GM19025 (cell line): Measurements from ENCODE around the gene SKAP1.
"Not testable (repeated sequence)": the region's sequence is repeated elsewhere in the genome, so short reads cannot be mapped to it uniquely, and the experiment has no call there.

ENCODE experiments used
- ATAC-seq: cut with Tn5 transposase; IDR thresholded peaks from one replicate; pipeline ENCODE4 v1.9.1; 2021; ENCODE audit warnings: mild to moderate bottlenecking, low read depth, moderate library complexity; ENCODE audit not compliant: unreplicated experiment

SKAP1 gene

DNA sequence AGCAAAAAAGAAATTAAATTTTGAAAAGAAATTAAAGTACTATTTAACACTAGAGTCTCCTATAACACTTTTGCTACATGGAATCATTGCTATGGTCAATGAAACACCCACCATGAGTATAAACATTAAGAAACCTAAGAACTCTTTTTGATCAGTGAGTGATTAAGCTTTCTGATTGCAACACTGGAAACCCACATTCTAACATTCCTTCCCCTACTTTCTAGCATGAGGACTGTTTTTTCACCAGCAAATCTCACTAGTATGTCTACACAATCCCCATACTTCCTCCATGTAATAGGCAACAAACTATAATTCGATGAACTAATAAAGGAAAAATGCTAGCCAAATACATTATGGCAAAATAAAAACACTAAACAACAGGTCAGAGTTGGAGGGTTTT is 54.7 kb downstream of the SKAP1 start:
- no peak for ATAC-seq

DNA sequence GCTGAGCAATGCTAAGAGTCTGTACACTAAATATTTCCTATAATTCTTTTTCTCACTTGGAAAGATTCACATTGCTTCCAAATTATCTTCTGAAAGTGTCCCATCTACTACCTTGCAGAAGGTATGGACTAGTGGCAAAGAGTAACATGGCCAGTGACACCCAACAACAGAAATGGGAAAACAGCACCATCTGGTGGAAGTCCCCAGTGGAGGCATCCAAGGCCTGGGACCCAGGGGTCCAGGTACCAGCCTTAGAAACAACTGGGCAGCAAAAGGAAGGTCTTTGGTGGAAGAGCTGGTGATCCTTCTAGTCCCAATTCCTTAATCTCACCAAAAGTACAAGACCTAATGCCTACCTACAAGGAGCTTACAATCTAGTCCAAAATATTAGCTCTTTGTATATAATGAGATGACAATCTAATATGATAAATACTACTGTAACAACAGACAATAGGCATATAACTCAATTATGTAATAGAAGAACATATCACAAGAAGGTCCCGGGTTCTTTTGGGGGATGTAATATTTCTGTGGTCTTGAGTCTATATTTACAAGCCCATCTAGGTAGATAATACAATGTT is 55.3 kb downstream of the SKAP1 start:
- no peak for ATAC-seq

DNA sequence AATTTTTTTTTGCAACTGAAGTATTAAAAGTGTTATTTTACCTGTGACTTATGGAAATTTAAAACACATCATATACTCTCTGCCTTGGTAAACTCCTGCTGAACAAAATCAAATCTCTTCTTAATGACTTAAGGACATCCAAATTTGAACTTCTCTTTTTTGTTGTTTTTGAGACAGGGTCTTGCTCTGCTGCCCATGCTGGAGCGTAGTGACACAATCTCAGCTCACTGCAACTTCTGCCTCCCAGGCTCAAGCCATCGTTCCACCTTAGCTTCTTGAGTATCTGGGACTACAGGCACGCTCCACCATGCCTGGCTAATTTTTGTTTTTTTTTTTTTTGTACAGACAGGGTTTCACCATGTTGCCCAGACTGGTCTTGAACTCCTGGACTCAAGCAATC is 56.1 kb downstream of the SKAP1 start:
- ATAC-seq, result no peak

DNA sequence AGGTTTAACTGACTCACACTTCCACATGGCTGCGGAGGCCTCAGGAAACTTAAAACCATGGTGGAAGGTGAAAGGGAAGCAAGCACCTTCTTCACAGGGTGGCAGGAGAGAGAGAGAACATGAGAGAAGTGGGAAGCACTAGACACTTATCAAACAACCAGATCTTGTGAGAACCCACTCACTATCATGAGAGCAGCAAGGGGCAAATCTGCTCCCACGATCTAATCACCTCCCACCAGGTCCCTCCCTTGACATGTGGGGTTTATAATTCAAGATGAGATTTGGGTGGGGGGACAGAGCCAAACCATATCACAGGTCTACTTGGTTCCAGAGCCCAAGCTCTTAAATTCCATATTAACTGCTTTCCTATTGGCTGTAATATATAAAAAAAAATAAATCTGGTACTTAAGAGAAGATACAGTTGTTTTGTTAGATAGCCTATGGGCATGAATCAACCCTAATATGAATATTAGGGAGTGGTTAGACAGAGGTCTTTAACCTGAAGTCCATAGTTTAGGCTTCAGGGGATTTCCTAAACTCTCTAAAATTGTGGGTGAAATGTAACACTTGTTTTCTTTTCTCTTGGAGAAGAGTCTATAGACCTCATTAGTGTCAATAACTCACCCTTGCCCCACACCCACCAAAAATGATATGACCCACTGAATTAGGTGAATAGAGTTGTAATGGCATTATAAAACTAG is 56.7 kb downstream of the SKAP1 start:
- ATAC-seq, result no peak

DNA sequence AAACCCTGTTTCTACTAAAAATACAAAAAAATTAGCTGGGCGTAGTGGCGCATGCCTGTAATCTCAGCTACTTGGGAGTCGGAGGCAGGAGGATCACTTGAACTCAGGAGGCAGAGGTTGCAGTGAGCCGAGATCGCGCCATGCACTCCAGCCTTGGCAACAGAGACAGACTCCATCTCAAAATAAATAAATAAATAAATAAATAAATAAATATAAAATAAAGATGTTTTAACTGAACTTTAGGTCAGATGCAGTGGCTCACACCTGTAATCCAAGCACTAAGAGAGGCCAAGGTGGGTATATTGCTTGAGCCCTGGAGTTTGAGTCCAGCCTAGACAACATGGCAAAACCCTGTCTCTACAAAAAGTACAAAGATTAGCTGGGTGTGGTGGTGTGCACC is 61.0 kb downstream of the SKAP1 start:
- not testable (repeated sequence) for ATAC-seq

DNA sequence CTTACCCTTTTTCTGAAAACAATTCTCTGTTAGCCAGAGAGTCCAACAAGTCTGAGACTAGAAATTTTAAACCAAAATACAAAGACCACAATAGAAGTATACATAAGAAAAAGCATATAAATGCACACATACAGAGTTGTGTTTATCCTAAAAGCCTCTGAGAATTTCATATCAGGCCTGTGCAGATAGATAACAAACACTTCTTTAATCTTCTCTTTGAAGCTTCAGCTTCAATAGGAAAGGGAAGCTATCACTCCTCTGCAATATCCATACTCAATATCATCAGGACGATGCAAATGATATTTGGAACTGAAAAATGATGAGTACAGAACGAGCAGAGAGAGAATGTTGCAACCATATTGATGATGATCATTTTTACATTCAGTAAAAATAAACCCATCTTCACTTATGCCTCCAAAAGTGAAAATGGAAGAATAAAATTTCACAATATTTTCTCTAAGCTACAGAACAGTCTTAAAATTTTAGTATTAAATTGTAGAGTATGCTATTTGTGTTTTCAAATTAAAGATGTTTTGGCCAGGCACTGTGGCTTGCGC is 61.6 kb downstream of the SKAP1 start:
- no peak for ATAC-seq

DNA sequence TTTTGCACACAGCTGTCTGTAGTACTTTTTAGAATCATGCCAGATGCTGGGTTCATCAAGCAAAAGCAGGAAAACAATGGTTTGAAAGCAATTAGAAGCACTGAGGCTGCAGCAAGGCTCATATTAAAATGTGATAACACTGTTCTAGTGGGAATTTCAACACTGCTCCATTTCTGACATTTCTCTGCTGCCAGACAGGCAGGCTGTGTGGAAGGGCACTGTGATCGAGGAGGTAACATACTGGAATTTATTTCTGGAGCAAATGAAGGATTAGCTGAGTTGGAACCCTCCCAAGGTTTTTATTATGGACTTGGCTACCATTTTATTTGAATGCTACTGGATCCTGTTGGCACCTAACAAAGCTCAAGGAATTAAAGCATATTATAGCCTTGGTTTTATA is 66.9 kb downstream of the SKAP1 start:
- no peak for ATAC-seq

DNA sequence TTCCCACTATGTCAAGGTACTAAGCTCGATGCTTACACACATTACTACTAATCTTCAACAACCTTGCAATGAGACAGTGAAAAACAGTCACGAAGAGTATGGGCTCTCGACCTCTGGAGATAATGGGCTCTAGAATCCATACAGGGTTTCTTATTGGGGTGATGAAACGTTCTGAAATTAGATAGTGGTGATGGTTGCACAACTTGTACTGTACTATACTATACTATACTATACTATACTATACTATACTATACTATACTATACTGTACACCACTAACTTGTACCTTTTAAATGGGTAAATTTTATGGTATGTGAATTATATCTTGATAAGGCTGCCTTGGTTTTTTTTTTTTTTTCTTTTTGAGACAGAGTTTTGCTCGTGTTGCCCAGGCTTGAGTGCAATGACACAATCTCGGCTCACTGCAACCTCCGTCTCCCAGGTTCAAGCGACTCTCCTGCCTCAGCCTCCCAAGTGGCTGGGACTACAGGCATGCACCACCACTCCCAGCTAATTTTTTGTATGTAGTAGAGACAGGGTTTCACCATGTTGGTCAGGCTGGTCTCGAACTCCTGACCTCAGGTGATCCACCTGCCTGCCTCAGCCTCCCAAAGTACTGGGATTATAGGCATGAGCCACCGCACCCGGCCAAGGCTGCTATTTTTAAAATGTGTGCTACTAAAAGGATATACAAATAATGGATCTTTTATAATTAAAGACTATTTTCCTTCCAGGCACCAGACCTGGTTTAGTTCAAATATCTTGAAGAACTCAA is 69.0 kb downstream of the SKAP1 start:
- ATAC-seq, result not testable (repeated sequence)

DNA sequence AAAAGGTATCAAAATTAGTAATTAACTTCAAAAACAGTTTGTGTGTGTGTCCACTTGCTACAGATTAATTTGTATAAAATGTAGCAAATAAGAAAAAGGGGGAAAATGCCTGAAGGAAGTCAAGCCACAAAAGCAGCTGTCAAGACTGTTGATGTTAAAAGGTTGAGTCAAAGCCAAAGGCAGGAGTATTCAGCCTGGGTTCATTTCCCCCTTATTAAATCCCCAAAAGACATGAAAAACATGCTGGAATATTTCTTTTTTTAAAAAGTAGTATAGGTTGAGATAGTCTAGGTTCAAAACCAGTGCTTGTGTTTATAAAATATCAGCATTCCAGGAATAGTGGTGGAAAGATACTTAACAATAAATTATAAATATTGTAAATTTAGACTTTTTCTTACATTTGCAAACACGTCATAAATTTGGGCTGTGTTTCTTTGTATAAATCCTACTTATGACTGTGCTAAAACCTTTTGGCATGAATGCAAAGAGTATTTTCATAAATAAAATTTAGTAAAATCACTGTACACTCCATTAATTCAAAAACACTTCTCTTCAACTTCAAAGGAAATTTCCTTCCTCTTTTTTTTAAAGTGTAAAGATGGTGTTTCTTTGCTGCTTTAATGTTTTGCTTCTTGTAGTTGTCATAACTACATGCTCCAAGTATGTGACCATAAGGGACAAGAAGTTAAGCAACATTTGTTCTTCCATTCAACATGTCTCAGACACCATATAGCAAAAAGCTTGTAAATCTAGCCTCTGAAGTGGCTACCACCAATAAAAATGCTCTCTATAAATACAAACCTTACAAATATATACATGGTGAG is 72.0 kb downstream of the SKAP1 start:
- ATAC-seq, result no peak

DNA sequence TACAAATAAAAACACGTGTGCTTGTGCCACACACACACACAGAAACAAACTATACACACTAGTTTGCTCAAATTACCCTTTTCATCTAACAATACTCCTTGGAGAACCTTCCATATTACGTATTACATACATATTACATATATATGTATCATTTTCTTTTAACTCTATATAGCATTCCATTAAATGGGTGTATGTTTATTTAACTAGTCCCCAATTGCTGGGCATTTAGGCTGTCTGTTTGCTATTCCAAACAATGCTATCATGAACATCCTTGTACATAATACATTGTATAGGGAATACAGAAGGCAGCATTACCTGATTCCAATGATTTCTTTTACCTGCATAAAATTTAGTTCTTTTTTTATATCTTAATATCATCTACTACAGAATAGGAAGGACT is 73.1 kb downstream of the SKAP1 start:
- no peak for ATAC-seq

DNA sequence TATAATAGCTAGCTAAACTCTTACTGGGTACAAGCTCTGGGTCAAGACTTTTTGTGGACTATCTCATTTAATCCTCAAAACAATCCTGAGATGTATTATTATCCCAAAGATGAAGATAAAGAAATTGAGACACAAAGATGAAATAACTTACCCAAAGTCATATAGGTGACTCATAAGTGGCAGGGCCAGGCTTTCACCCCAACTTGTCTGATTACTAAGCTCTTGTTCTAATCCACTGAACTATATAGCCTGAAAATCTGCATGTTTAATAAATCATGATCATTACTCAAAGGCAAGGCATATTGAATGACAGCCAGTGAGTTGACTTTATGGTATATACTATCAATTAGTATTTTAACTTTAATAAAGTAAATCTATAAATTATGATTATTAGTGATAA is 77.4 kb downstream of the SKAP1 start:
- ATAC-seq, result no peak

DNA sequence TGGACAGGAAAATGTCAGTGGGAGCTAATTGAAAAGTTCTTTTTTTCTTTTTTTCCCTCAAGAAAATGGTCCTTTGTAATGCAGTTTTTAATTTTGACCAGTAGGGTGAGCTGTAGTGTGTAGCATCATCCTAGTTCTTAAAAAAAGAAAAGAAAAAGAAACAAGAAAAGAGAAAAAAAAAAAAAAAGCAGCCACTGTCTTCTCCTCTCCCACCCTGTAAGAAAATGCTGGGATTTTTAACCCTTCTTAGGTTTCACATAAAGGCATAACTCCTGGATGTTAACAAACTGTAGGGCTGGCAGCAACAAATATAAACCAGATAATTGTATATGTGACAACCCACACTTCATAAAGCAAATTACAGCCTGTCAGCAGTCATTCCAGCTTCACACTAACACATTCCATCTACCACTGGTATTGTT is 78.1 kb downstream of the SKAP1 start:
- no peak for ATAC-seq

DNA sequence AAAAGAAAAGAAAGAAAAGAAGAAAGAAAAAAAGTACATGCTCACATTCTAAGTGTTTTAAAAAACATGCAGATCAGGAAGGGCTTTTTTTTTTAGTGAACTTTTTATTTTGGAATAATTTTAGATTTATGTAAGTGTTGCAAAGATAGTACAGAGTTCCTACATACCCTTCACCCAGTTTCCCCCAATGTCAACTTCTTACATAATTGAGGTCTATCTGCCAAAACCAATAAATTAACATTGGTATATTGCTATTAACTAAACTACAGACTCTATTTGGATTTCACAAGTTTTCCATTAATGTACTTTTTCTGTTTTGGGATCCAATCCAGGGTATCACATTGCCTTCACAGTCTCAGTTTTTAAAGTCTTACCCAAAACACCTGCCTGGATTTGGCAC is 81.7 kb downstream of the SKAP1 start:
- no peak for ATAC-seq

DNA sequence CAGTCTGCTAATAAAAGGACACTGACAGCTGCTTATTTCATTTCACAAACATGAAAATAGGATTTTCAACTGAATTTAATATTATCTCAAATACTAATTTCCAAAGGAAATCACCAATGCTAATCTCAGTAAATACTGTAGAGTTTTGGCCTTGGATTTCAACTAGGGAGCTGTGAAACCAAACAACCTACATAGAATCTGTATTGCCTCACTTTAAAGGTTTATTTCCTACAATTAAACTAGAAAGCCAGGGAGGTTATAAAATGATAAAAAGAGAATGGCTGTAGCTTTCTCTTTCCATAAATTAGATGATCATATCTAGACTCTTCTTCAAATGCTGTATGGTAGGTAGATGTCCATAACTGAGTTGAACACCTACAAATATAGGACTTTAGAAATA is 82.8 kb downstream of the SKAP1 start:
- ATAC-seq, result no peak

DNA sequence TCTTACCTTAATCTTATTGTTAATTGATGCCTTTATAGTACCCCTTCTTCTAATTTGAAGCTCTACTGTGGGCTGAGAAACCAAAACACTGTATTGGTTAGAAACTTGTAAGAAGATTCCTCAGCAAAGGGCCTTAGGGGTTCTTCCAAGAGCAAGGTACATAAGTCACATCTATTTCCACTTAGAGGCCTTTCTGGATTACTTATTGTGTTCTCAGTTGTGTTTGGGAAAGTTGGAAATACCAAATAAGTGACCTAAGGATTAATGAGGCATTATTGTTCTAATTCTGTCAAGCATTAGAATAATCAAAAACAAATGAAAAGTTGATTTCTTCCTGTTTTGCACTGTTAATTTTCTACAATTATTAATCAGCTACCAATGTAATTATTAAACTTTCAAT is 85.8 kb downstream of the SKAP1 start:
- ATAC-seq, result no peak

DNA sequence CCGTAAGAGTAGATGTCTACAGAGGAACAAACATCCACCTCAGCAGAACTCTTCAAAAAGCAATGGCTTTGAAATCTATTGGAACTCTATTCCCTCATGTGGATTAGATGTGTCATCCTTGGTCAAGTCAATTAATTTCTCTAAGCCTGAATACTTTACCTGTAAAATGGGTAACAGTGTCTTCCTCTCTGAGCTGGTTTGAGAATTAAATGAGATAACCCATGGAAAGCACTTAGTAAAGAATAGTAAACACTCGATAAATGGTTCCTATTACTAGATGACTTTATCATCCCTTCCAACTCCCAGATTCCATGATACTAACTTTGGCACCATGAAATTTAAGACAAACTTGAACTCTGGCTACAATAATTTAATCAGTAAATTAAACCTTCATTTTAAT is 89.1 kb downstream of the SKAP1 start:
- no peak for ATAC-seq

DNA sequence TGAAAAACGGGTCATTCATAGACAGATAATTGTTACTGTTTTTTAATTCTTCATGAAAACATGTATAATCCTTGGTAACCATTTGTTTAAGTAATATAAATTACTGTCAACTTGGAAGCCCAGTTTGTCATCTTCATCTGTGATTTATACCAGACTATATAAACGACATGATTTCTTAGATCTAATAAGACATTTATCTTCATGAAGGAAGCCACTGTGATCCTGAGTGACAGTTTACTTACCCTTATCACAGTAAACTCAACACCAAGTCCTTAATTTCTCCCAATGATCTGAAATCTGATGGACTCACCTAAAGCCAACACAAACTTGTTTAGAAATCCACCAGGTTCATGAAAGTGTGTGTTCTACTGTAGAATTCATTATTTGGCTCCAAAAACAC is 91.3 kb downstream of the SKAP1 start:
- ATAC-seq, result no peak

DNA sequence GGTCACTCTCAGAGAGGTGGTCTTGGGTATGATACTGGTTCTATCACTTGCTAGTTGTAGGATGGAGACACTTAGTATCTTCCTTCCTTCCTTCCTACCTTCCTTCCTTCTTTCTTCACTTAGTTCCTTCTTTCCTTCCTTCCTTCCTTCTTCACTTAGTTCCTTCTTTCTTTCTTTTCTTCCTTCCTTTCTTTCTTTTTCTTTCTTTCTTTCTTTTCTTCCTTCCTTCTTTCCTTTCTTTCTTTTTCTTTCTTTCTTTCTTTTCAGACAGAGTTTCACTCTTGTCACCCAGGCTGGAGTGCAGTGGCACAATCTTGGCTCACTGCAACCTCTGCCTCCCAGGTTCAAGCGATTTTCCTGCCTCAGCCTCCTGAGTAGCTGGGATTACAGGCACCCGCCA is 92.1 kb downstream of the SKAP1 start:
- not testable (repeated sequence) for ATAC-seq

DNA sequence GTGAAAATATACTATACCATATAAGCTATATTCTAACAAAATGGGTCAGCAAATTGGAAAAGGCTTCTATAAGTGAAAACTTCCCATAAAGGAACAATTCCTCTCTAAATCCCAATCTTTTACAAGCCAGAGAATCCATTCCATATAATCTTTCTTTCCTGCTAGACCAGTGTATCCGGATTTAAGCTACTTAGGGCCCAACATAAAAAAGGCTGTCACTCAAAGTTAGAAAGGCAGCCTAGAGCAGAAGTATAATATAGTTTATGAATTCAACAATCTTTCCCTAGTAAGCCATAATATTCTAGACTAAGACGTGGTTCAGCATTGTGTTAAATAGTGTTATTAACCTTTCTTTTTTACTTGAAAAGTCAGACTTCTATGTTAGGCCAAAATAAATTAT is 93.0 kb downstream of the SKAP1 start:
- ATAC-seq, result no peak

DNA sequence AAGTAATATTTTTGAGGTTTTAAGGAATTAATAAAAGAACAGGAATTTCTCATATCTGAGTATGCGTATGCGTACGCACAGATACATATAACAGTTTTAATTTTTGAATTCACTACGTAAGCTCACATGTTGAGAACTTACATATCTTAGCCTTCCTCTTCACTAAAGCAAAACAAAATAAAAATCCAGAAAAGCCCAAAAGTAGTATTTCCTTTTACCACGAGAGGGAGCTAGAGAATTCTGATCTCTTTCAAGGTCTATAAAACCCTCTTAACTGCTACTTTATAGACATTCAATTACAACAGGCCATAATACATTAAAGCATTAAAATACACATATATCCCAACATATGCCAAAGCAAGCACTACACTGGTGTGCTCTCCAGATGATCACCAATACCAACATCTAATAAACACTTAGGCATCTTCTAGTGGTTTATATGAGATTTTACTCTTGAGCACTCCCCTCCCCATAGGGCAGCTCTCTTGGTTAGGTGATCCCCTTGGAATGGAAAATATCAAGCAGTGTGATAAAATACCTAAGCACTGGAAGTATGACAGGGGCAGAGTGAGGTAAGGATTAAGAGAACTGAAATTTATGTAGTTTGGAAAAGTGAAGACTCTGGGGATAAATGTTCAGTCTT is 94.0 kb downstream of the SKAP1 start:
- ATAC-seq, result no peak
